ENCODE results near the gene PSMC4.

The PSMC4 gene

DNA sequence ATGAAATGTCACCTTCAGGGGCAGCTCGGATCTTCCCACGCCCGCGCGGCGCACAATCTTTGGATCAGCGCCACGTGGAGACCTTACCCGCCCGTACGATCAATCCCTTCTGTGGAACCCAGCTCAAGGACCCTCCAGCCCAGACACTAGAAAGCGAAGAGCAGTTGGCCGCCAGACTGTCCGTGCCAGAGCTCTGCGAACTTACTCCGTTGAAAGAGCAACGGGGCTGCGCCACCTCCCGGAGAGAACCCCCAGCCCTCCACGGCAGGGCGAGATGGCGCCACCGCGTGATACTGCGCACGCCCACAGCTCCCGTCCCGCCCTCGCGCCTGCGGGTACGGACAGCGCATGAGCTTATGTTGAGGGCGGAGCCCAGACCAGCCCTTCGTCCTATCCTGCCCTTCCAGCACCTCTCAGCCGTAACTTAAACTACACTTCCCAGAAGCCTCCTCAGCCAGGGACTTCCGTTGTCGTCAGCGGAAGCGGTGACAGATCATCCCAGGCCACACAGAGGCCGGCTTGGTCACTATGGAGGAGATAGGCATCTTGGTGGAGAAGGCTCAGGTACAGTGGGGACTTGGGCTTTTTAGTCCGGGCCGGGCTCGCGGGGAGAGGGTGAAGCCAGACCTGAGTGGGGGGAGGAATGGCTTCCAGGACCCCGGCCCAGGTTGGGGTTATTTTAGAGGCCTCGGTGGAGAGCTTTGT, at the start of gene PSMC4:
Gene PSMC4 (plus strand): TSS at position 491 of the 705 bp plus-strand sequence. CDS start 38 bp downstream, at position 529.
- DNase-seq (ENCODE audit: low spot score) = peak; percentile 97

DNA sequence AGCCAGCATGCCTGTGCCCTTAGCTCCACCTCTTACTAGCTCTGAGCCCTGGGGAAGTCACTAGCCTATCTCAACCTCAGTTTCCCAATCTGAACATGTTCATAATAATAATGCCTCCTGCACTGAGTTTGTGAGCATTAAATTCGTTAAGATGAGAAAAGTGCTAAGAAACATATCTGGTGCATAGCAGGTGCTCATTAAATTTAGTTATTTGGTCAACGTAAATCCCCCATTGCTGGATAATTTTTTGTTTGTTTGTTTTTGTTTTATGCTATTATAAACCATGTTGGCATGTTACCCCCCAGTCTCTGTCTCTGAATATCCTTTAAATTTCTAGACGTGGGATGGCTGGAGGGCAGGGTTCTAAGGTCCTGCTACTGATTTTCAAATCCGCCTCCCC, 47.1 kb upstream of the PSMC4 start:
- DNase-seq (ENCODE audit: low spot score) = no peak

DNA sequence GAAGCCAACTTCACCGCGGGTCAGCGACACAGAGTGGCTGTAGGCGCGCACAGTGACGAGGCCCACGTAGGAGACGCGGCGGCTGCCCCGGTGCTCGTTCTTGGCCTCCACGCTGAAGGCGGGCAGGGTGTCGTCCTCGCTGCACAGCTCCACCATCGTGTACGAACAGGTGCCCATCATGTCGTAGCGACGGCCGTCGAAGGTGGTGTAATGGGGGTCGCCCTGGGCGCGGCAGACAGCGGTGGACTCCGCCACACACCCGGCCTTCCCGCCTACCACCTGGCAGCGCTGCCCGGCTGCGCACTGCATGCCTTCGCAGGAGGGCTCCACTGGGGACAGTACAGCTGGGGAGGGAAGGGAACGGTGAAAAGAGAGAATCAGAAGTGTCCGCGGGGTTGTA, 46.6 kb upstream of the PSMC4 start:
- DNase-seq (ENCODE audit: low spot score) = no peak

- no peak for DNase-seq (ENCODE audit: low spot score)
These were observed 46.0 kb upstream of the PSMC4 start for GRCh38 chr19:39924952-39925351.

- DNase-seq (ENCODE audit: low spot score) = no peak
These were observed 44.7 kb upstream of the PSMC4 start for GRCh38 chr19:39926170-39926760.

GRCh38 chr19:39927076-39927475, 43.9 kb upstream of the PSMC4 start:
- no peak for DNase-seq (ENCODE audit: low spot score)

DNA sequence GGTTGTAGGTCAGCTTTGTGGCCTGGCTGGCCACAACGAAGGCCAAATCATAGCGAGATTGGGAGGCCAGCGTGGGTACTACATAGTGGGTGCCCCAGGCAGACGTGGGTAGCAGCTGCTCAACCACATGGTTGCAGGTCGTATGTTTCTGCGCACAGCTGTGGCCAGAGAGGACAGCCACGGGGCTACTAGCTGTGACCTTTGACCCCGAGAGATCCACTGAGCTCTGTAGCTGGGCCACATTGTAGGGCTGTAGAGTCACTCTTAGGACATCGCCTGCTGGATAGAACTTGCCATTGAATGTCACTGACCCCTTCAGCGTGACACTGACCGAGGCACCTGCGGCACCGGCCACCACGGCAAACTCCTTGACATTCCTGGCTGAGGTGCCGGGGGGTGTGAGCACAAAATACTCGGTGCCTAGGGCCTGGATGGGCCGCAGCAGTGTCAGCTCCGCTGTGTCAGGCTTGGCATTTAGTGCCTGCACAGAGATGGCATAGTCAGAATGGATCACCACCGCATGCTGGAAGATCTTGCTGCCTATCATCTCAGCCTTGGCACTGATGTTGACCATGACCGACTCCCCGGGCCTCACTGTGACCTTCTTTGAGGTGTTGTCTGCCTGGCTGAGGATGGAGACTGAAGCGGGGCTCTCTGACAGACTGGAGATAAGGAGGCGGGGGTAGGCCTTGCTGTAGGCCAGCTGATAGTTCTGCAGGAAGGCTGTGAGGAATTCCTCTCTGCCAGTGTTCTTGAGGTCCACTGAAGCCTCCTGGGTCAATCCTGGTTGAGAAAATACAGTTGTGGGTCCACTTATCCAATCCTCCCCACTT, 43.2 kb upstream of the PSMC4 start:
- no peak for DNase-seq (ENCODE audit: low spot score)

DNA sequence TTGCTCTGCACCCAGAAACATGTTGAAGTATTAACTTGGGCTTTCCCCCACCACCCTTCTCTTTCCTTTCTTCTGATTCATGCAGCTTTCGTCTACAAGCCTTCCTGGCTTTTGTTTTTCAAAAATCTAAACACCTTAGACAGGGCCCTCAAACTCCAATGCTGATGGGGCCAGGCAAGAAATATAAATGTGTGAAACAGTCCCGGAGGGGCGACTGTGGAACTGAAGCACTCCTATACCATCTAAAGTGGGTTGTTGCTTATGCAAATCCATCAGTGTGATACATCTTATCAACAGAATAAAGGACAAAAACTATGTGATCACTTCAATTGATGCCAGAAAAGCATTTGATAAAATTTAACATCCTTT, 42.6 kb upstream of the PSMC4 start:
- no peak for DNase-seq (ENCODE audit: low spot score)

DNA sequence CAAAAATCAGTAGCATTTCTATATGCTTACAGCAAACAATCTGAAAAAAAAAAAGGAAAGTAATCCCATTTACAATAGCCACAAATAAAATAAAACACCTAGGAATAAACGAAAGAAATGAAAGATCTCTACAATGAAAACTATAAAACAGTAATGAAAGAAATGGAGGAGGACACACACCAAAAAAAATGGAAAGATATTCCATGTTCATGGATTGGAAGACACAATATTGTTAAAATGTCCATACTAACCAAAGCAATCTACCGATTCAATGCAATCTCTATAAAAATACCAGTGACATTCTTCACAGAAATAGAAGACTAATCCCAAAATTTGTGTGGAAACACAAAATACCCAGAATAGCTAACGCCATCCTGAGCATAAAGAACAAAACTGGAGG, 41.2 kb upstream of the PSMC4 start:
- no peak for DNase-seq (ENCODE audit: low spot score)

GRCh38 chr19:39934584-39935363, 36.2 kb upstream of the PSMC4 start, which contains the start of gene FCGBP:
Gene FCGBP, minus strand, starts transcription at chr19:39934634.
- DNase-seq (ENCODE audit: low spot score) = no peak

GRCh38 chr19:39935364-39935661, 35.7 kb upstream of the PSMC4 start:
- no peak for DNase-seq (ENCODE audit: low spot score)

- no peak for DNase-seq (ENCODE audit: low spot score)
These were observed 34.9 kb upstream of the PSMC4 start for GRCh38 chr19:39936020-39936419.

DNA sequence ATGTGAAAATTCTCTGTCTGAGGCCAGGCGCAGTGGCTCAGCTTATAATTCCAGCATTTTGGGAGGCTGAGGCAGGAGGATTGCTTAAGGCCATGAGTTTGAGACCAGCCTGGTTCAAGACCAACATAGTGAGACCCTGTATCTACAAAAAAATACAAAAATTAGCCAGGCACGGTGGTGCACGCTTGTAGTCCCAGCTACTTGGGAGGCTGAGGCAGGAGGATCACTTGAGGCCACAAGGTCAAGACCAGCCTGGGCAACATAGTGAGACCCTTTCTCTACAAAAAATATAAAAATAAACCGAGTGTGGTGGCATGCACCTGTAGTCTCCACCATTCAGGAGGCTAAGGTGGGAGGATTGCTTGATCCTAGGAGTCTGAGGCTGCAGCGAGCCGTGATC, 34.3 kb upstream of the PSMC4 start:
- DNase-seq (ENCODE audit: low spot score) = no peak

DNA sequence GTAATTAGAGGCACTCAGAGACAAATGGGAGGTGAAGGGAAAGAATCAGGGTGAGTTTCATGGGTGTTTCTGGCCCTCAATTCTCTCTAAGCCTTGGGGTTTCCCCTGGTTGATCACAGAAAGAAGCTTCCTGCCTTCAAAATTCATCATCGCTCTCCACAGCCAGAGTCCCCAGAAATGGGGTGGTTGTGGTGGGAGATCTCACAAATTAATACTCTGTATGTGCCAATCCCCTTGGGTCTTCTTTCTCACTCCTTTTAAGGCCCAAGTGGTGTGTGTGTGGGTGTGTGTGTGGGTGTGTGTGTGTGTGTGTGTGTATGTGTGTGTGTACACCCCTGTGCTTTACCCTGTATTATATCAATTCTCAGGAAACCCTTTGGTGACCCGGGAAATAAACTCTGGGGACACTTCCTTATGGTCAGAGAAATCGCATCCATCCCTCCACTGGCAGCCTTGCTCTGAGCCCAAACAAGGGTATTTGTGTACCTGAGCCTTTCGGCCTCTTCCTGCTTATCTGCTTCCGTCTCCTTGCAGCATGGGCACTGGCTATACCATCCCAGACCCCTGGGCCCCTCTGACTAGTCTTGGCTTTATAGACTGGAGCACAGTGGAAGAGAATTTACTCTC, 33.8 kb upstream of the PSMC4 start:
- DNase-seq (ENCODE audit: low spot score) = no peak

DNA sequence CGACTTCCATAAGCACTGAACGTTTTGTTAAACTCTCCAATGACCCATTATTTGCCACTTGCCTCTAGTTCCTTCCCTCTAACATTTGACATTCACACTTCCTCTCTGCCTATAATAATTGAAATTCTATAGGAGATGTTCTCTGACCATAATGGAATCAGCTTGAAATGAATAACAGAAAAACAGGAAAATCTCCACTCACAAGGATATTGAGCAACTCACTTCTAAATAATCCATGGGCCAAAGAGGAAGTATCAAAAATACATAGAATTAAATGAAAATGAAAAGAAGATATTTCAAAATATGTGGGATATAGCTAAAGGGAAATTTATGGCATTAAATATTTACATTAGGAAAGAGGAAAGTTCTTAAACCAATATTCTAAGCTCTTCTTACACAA, 33.2 kb upstream of the PSMC4 start:
- DNase-seq (ENCODE audit: low spot score) = no peak

- DNase-seq (ENCODE audit: low spot score) = no peak
These were observed 31.4 kb upstream of the PSMC4 start for GRCh38 chr19:39939556-39939955.

DNA sequence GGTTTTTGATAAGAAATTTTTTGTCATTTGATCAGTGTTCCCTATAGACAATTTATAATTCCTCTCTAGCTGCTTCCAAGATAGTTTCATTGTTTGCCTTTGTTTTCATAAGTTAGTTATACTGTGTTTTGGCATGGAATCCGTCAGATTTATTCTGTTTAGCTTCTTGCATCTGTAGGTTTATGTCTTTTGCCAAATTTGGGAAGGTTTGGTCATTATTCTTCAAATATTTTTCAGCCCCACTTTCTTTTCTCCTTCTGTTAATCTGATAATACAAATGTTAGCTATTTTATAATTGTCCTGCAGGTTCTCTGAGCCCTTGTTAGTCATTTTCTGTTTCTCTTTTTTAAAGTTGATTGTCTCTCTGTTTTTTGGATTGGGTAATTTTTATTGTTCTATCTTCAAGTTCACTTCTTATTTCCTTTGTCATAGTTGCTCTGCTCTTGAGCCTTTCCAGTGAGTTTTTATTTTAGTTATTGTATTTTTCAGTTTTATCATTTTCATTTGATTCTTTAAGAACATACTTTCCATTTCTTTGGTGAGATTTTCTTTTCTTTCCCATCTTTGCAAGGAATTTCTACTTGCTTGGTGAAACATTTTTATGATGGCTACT, 30.6 kb upstream of the PSMC4 start:
- no peak for DNase-seq (ENCODE audit: low spot score)

DNA sequence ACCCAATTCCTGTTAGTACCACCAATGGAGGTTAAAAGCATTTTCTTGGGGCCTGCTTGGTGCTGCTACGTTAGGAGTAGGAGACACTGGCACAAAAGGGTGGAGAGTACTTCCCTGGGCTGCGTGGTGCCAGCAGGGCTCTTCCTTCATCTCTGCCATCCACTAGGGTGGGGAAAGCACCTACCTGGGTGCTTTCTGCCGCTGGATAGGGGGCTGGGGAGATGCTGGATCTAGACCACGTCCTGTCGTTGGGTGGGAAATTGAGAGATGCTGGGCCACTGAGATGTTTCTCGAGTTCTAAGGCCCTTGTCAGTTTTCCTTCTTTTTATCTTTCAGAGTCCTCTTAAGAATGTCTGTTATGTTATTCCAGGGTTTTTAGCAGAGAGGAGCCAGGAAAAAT, 29.8 kb upstream of the PSMC4 start:
- DNase-seq (ENCODE audit: low spot score) = no peak

- DNase-seq (ENCODE audit: low spot score) = no peak
These were observed 29.2 kb upstream of the PSMC4 start for GRCh38 chr19:39941615-39942365.

DNA sequence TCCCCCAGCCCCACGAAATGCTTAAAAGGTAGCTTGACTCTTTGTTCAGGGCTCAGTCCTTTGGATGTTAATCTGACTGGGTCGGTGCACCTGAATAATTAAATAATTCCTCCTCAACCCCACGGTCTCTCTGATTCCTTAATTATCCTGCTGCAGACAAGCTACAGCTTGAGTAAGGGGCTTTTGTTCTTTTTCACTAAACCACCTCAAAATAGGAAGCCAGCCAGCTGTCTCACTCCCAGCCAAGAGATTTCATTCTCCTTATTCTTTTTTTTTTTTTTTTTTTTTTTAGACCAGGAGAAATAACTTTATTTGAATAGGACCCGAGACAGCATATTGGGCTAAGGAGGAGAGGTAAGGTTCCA, 28.6 kb upstream of the PSMC4 start:
- no peak for DNase-seq (ENCODE audit: low spot score)

DNA sequence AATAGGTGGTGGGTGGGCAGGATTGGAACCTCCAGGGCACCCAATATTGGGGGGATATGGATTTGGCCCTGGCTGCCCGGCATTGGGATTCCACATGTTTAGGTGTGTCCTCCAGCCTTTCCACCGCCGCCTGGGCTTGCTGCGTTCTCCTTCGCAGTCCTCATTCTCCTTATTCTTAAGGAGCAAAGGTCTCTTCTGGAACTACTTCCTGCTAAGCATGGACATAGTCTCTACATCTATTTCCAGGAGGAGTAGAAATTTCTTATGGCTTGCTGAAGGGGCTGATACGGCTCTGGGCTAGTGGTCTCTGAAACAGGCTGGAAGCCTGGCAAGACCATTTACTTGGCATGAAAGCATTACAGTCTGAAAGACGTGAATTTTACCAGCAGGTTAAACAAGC, 27.4 kb upstream of the PSMC4 start:
- DNase-seq (ENCODE audit: low spot score) = no peak

Data from ecto neural progenitor cell (in vitro differentiated cells).